Activated CD4-positive, alpha-beta T cell treated with anti-CD3 and anti-CD28 coated beads, Interleukin-2, amount 50 U/mL, for 1 hour (primary cell): ENCODE measurements around the gene TBC1D10A.
"Not testable (repeated sequence)": the region's sequence is repeated elsewhere in the genome, so short reads cannot be mapped to it uniquely, and the experiment has no call there.

Experiments
- DNase-seq: peaks from one replicate; pipeline ENCODE4 v3.0.0-alpha.2; 2020

TBC1D10A gene

DNA sequence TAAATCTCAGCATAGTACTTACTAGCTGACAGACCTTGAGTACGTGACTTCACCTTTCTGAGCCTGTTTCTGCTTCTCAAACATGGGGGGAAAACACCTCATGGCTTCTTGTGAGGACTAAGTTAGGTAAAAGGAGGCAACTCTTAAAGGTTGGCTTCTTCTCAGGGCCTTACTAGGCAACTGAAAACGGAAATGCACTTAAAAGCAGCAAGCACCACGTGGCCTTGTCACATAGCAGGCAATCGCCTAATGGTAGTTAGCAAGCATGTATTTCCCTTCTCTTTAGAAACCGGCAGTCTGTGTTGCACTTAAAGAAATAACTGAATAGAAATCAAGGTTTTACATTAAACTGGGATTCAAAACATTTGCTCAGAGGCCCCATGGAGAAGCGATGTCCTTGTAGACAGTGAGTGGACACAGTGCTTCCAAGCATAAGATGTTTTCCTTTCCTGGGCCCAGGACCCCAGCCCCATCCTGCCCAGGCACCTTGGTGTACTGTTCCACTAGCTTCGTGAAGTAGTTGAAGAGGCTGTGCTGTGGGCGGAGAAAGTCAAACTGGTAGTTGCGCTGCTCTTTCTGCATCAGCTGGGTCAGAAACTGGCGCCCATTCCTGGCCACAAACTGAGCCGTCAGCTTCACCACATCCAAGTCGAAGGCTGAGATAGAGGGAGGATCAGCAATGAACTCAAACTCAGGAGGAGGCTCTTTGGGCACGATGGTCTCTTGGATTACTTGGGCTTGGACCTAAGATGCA is 17.9 kb upstream of the TBC1D10A start:
- DNase-seq, result no peak

DNA sequence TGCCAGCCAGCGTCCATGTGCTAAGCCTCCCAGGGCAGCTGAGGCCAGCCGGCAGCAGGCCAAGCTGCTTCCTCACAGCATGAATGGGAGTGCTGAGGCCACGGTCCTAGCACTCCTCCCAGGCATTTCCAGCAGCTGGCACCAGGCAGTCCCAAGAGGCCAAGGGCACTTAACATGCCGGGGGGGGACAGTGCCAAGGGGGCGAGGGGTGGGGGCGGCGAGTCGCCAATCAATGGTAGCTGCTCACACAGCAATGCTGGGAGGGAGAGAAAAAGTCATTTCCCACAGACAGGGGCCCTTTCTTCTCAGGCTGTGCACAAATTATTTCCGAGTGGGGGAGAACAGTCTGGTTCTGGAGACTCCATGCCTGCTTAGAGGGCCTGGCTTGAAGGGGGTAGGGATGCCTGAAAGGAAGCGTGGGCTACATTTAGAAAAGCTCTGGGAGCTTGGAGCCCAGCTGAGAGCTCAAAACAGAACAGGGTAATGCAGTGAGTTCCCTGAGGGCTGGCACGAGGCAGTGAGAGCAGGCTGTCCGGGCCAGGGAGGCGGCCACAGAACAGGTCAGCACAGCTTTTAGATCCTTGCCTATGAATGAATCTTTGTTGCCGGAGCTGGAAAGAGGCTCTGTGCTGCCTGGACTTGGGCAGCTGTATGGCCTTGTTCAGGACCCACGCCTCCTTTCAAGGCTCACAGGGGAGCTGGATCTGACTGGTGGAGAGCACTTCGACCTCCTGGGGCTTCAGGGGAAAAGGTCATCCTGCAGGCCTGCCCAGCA is 14.4 kb upstream of the TBC1D10A start:
- no peak for DNase-seq

DNA sequence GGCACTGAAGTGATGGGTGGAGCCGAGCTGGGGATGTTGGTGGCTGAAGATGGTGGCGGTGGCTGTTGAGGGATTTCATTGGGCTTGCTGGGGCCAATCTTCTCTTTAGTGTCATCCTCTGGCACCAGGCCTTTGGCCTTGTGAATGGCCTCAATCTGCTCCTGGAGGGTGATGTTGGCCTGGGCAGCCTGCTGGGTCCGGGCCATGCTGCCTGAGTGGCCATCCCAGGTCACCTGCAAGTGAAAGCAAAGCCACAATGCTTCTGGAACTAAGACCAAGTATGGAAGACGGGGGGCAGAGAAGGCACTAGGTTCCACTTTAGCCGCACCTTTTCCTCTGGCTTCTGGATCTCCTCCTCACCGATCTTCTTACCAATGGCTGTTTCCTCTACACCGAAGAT is 12.1 kb upstream of the TBC1D10A start:
- DNase-seq, result no peak

DNA sequence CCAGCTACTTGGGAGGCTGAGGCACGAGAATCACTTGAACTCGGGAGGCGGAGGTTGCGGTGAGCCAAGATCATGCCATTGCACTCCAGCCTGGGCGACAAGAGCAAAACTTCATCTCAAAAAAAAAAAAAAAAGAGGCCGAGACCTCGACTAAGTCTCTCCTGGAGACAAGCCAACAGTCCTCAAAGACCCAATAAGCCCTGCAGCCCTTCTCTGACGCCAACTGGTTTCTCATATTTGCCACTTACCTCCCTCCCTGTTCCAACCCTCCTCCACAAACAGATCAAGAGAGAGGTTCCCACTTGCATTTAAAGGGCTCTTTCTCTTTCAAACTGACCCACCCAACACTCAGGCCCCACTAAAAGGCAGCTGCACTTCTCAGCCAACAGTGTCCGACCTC is 11.6 kb upstream of the TBC1D10A start:
- DNase-seq, result not testable (repeated sequence)

DNA sequence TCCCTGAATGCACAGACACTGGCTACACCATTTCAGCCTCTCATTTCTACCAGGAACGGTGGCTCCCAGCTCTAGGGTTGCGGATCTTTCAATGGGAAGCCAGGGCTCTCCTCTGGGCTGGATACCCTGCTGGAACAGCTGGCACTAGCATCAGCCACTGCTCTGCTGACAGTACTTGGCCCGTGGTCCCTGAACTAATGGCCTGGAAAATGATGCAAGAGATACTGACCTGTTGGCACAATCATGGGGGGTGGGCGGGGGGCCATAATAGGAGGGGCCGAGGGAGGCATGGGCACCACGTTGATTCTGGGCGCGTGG is 10.7 kb upstream of the TBC1D10A start:
- no peak for DNase-seq

DNA sequence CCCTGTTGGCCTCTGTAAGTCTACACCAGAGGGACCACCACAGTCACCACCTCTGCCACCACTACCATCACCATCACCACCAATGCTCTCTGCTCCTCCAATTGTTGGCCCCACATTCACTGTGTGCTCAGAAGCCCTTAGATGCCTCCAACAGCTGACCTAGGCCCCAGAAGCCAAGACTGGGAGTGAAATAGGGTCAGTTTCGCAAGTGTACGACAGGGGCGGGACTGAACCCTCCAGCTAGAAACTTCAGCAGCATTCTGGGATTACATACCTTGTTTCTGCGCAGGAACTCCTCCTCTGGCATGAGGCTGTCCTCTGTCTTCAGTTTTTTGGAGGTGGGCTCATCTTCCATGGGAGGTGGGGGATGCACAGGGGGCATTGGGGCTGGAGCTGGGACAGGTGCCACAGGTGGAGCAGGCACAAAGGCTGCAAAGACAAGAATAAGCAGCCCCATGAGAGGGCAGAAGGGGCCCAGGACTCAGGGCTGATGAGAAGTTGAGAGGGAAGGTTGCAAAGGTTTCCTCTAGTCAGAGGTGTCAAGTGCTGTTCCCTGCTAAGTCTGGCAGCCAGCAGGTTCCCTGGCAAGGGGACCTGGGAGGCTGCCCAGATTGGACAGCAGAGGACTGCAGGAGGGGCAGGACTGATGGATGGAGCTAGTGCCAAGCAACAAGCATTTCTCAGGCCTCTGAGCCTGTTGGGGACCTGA is 10.2 kb upstream of the TBC1D10A start:
- no peak for DNase-seq

DNA sequence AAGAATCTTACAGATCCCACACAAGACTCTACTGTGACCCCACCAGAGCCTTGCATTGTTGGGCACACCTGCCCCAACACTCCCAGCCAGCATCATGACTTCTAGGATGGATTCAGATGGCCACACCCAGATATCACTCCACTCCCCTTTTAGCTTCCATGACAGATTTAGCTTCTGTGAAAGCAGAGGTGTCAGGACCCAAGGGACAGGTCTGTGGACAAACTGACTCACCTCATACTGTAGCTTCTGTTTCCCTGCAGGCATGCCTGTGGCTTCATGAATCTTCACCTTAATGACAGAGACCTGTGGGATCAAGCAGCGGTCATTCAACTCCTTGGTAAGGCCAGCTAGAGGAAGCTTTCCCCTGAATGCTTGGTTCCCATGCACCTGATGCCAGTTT is 8.5 kb upstream of the TBC1D10A start:
- DNase-seq, result no peak

DNA sequence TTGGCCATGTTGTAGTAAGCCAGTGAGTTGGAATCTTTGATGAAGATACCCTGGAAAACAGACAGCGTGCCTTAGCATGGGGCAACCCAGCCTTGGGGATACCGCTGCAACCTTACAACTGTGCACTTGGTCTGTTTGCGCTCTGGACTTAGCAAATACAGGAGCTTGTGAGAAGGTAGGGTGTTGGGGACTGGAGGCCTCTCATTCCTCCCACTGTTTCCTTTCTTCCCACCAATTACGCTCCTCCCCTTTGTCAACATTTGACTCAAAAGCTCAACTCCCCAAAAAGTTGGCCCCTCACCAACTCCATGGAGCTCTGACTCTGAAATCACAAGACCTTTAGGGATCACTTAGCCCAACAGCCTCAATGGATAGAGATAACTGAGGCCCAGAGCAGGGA is 7.9 kb upstream of the TBC1D10A start:
- DNase-seq, result no peak

DNA sequence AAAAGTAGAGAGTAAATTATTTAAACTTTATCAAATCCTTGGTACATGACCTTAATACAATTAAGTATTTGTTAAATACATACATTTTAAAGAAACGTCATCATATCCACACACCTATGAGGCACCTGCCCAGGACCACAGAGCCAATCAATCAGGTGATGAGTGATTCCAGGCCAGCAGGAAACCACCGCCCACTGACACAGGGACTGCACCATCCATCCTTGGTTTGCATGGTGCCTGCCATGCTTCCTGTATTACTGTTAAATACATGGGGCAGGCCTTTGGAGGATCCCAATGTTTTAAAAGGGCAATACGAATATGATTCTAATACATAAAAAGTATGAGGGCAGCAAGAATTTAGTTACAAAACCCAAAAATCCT is 7.0 kb upstream of the TBC1D10A start:
- DNase-seq, result no peak

DNA sequence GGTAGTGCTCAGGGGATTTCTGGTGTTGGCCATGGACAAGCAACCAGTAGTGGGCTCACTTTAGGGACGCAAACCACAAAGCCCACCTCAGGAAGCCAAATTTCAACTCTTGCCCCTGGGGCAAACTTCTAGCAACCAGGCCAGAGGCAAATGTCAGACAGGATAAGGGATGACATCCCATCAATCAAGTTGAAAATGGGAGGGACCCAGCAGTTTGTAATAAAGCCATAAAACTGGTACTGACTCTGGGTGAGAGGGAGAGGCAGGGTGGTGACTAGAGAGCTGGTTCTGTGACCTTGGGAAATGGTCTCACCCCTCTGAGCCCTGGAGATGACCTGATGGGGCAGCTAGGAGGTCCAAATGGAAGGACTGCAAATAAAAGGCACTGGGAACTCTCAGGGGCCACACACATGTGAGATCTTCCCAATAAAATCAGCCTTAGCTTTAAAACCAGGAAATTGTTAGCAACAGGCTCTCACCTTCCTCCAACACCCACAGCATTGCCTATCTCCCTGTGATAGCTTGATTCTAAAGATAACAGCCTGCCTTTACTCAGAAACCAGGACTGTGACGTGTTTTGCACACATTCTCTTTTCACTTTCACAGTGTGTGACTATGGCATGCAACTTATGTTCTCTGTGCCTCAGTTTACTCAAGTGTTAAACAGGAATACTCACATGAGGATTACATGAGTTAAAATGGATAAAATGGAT is 6.4 kb upstream of the TBC1D10A start:
- no peak for DNase-seq

DNA sequence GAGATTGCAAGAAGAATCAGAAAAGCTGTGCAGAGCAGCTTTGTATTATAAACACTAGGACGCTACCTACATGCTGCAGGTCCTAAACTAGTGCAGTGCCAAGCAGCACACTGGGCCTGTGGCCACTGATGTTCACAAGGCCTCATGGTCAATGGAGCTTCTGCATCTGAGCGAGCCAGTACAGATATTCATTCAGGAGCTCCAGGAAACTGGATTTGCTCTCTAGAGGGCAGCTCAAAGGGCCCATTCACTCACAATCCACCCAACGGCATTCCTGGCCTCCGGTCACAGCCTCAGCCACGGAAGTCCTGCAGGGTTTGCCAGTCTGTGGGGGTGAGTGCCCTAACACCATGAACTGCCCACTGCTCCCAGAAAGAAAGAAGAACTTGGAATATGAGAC is 5.8 kb upstream of the TBC1D10A start:
- no peak for DNase-seq

DNA sequence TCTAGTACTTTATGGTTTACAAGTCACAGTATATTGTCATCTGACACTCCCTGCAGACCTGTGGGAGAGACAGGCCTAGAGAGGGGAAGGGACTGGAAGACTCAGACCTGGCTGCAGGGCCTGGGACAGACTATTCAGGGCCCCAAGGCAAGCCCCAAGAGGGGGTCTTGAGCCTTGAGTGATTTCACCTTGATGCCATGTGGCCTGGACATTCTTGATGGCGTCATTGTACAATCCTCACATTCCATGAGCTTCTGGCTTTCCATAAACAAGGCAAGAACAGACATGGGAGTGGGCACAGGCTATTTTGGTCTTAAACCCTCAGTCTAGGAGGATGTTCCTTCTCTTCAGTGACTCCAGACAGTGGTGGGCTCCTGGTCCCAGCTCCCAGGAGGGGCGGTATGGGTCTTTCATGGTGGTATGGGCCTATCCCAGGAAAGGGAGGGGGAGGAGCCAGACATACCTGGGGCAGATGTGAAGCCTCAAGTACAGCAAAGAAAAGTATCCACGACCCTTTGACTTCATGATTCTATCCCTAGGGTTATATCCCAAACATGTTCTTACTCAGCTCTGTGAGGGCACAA is 1.8 kb upstream of the TBC1D10A start:
- no peak for DNase-seq

DNA sequence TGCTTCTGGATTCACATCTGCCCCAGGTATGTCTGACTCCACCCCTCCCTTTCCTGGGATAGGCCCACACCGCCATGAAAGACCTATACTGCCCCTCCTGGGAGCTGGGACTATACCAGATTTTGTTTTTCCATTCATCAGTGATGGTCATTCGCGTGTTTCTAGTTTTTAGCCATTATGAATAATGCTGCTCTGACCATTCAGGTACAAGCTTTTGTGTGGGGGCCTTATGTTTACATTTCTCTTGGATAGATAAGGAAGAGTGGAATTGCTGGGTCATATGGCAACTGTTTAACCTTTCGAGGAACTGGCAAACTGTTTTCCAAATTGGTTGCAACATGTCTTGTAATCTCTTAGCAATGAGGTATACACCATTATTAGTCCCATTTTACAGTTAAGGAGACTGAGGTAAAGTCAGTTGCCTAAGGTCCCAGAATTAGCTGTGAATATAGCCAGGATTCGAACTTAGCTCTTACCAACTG is 1.2 kb upstream of the TBC1D10A start:
- no peak for DNase-seq

DNA sequence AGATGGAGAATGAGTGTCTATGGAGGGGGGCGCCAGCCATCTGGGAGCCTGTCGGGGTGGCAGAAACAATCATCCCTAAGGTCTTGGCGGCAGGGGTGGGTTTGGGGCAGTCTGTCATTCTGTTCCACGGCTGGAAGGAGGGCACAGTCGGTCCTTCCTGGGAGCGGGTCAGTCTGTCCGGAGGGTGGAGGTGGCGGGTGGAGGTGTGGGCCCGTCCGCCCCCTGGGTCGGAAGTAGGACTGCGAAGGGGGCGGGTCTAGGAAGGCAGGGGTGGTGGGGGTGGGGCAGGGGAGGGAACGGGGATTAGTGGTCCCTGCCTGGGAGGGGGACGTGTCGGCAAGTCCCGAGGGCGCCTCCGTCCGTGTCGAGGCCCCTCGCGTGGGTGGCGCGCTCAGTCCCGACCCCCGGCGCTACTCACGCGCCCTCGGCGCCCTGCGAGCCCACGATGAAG is 461 bp downstream of the TBC1D10A start:
- DNase-seq, result peak; percentile 17

DNA sequence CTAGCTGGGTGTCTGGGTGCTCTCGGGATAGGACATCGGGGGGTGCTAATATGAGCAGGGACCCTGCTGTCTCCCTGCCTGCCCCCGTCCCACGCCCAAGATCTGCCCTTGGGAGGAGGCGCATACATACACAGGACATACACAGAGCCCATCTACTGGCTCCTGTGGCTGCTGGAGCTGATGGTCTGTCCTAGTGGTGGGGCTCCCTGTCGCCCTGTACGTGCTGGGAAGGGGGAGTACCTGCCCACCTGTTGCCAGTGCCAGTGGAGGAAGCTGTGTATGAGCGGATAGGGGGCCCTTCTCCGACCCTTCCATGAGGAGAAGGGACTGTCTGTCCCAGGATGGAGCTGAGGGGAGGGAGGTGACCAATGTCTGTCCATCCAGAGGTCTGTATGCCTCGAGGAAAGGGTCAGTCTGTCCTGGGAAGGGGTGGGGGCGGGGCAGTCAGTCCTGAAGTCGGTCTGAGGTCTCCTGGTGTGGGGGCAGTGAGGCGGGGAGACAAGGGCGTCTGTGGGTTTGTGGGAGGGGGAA is 952 bp downstream of the TBC1D10A start:
- DNase-seq, result no peak

DNA sequence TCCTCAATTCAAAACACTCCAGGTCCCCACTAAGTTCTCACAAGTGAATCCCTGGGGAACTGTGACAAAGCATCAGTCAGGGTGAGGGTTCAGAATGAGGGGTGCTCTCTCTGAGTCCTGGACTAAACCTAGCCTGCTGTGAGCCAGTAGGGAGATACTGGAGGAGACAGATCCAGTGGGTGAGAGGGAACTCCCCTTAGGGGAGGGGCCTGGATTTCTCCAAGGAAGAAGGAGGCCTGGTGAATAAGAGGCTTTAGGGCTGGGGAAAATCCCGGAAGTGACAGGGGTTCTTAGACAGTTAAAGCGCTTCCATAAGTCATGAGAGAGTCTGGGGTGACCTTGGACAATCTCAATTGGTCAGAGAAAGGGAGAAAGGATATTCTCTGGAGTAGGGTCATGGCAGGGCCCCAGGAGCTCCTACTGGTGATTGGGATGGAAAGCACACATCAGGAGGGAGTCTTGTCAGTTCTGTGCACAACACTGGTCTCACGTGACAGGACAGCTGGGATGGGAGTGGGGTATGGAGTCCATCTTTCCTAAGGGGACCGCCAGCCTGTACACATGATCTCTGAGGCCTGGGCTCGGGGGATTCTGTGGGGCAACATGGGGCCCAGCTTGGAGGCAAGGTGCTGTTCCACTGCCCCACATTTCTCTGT is 1.5 kb downstream of the TBC1D10A start:
- no peak for DNase-seq

DNA sequence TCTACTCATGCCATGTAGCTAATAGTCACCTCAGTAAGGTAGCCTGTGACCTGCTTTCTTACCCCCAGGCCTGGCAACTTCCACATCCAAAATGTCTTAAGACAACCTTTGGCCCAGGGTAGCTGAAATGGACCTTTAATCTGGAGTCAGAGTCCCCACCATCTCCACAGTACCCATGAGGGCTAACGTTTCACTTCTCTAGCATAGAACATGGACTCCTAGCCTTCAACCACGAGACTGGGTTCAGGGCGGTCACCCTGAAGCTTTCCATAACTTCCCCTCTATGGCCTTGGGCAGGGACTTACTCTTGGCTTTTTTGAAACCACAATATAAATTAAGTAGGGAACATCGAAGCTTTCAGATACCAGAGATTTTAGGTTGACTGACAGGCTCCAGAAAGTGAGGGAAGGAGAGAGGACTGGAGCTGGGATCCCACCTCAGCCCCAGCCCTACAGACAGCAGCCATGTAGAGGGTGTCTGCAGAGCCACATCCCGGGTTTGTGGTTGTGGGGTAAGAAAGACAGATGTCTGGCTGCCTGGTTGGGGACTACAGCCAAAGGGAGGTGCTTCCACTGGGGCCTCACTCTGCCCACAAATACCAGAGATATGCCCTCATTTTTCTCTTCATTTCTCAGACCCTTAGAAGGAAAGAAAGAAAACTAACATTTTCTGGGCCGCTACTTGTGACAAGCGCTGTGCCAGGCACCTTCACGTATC is 2.6 kb downstream of the TBC1D10A start:
- DNase-seq, result peak; percentile 25

DNA sequence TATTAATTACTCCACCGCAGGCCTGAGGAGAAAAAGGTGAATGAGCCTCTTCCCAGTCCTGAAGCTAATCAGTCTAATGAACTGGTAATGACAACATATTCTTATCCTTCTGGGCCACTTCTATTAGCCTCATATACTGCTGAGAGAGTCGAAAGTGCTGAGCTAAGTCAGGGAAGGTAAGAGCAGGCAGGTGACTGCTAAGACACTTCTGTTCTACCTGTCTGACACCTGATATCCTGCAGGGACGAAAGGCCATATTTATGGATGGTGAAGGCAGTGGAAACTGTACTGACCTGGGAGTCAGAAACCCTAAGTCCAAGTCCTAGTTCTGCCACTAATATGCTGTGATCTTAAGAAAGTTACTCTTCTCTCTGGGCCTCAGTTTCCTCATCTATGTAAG is 3.5 kb downstream of the TBC1D10A start:
- DNase-seq, result no peak

DNA sequence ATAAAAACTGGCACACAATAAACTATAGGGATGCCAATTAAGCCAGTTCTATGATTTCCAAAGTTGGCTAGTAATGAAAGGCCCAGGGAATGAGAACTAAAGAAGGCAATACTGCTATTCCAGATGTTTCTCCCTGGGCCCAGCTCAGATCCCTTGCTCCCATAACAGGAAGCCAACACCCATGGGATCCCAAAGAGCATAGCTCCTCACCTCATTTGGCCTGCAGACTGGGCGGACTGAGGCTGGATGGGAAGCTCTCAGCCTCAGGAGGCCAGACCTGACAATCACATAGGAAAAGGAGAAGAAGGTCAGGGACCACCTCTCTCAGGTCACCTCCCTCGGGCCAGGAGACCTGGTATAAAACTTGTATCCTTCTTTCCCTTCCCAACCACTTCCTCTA is 5.3 kb downstream of the TBC1D10A start:
- DNase-seq, result no peak

DNA sequence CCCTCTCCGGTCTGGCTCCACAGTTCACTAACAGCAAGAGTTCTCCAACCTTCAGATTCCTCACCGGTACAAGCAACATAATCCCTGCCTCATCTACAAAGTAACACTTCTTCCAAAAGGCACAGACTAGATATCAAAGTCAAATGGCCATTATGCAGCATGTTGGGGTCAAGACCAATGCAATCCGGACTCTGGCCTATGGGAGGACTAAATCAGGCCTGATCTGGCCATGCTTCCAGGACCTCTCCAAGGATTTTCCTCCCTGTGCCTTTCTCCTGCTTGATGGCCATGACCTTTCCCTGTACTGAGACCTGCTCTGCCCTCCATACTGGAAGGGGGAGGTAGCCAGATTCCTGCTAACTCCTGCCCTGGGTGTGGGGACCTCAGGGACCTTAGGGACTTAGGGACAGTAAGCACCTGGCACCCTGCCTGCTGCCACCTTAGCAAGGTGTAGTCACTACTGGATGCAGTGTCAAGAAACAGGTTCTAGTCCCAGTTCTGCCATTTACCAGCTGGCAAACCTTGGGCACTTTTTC is 6.7 kb downstream of the TBC1D10A start:
- DNase-seq, result no peak

DNA sequence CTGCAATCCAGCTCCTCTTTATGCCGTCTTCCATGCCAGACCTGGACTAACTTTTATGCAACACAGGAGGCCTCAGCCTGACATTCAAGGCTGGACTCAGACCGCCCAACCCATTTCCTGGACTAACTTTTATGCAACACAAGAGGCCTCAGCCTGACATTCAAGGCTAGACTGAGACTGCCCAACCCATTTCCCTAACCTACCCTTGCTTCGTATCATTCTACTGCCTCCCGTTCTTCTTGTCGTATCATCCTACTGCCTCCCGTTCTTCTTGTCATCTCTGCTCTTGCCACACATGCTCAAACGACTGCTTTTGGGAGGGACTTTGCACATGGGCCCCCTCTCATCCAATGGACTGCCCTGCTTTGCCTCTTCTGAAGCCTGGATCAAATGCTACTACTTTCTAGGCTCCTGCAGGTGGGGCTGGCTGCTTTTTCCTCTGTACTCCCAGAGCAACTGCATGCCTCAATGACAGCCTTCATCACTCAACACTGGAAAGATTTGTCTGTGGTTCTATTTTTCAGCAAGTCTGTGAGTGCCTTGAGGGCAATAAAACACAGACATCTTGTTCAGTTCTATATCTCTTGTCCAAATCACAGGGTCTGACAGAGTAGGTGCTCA is 7.8 kb downstream of the TBC1D10A start:
- DNase-seq, result no peak
